Measurements from ENCODE around the gene KRT38.

DNA sequence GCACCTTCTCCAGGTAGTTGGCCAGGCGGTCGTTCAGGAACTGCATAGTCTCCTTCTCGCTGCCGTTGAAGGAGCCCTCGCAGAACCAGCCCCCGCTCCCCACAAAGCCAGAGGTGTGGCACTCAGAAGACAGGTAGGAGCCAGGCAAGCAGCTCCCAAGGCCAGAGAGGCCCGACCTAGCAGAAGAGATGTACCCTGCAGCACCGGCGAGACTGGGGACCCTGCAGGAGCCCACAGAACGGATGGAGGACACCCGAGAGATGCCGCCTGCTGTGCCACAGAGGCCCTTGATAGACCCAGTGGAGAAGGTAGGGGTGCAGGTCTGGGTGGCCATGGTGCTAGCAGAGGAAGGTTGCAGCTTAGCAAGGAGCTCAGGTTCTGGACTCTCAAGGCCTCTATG, 48.7 kb upstream of the KRT38 start, which contains the start of gene KRT36:
- TF ChIP-seq, protein P1, sequence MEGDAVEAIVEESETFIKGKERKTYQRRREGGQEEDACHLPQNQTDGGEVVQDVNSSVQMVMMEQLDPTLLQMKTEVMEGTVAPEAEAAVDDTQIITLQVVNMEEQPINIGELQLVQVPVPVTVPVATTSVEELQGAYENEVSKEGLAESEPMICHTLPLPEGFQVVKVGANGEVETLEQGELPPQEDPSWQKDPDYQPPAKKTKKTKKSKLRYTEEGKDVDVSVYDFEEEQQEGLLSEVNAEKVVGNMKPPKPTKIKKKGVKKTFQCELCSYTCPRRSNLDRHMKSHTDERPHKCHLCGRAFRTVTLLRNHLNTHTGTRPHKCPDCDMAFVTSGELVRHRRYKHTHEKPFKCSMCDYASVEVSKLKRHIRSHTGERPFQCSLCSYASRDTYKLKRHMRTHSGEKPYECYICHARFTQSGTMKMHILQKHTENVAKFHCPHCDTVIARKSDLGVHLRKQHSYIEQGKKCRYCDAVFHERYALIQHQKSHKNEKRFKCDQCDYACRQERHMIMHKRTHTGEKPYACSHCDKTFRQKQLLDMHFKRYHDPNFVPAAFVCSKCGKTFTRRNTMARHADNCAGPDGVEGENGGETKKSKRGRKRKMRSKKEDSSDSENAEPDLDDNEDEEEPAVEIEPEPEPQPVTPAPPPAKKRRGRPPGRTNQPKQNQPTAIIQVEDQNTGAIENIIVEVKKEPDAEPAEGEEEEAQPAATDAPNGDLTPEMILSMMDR (IDR thresholded peaks at IDR 0.05; ENCODE audit: low read length) = no peak
- TF ChIP-seq EZH2 (IDR thresholded peaks at IDR 0.05; ENCODE audit: borderline replicate concordance, low read length) = no peak

All from OCI-LY1 (cell line).